Measurements from ENCODE around the gene FAM47E. TPM values are rescaled to one million over a fixed set of nuclear protein-coding genes. Genes with fewer than 3 reads are reported as not detected.

FAM47E gene
- total RNA-seq, 1 donor from 2014 or later: not detected

- peaks cover 31% of the 10 kb centered on the region for H3K27me3 Mint-ChIP-seq (ENCODE audit: insufficient read depth)
These were observed 60.9 kb downstream of the FAM47E start for GRCh38 chr4:76312457-76312856.

GRCh38 chr4:76313547-76313946, 62.0 kb downstream of the FAM47E start:
- H3K27me3 Mint-ChIP-seq (ENCODE audit: insufficient read depth): peaks cover 30% of the 10 kb centered on the region
- peaks cover 32% of the 10 kb centered on the region for H3K9me3 Mint-ChIP-seq
- no peaks in the 10 kb centered on the region for H3K36me3 Mint-ChIP-seq (ENCODE audit: low read depth)
- H3K27ac Mint-ChIP-seq: no peak overlapping the region
- intact Hi-C loops (cut with micrococcal nuclease): no loop called here
- no peak for DNase-seq (ENCODE audit: low spot score)
- H3K4me3 Mint-ChIP-seq: no peak overlapping the region
- H3K4me1 Mint-ChIP-seq (ENCODE audit: low read depth): peaks cover 2% of the 10 kb centered on the region

More at GRCh38 chr4:76312457-76312856, 60.9 kb downstream of the FAM47E start:
- H3K36me3 Mint-ChIP-seq (ENCODE audit: low read depth): no peaks in the 10 kb centered on the region
- intact Hi-C loops (cut with micrococcal nuclease): no loop called here
- H3K4me3 Mint-ChIP-seq: no peak overlapping the region
- H3K27ac Mint-ChIP-seq: no peak overlapping the region
- peaks cover 21% of the 10 kb centered on the region for H3K9me3 Mint-ChIP-seq
- no peak for DNase-seq (ENCODE audit: low spot score)
- peaks cover 4% of the 10 kb centered on the region for H3K4me1 Mint-ChIP-seq (ENCODE audit: low read depth)

- Mint-ChIP-seq H3K27me3 (ENCODE audit: insufficient read depth) (peaks cover 20% of the 10 kb centered on the region), H3K36me3 (ENCODE audit: low read depth) (no peaks in the 10 kb centered on the region), H3K27ac (no peak overlapping the region), H3K4me1 (ENCODE audit: low read depth) (no peaks in the 10 kb centered on the region), H3K9me3 (peaks cover 38% of the 10 kb centered on the region), H3K4me3 (no peak overlapping the region)
- intact Hi-C loops (cut with micrococcal nuclease): no loop called here
- no peak for DNase-seq (ENCODE audit: low spot score)
These were observed 63.9 kb downstream of the FAM47E start for GRCh38 chr4:76315267-76315918.

GRCh38 chr4:76316131-76316530, 64.6 kb downstream of the FAM47E start:
- no peak for DNase-seq (ENCODE audit: low spot score)
- peaks cover 41% of the 10 kb centered on the region for H3K9me3 Mint-ChIP-seq
- H3K4me3 Mint-ChIP-seq: no peak overlapping the region
- H3K4me1 Mint-ChIP-seq (ENCODE audit: low read depth): no peaks in the 10 kb centered on the region
- H3K36me3 Mint-ChIP-seq (ENCODE audit: low read depth): no peaks in the 10 kb centered on the region
- H3K27me3 Mint-ChIP-seq (ENCODE audit: insufficient read depth): peaks cover 22% of the 10 kb centered on the region
- H3K27ac Mint-ChIP-seq: no peak overlapping the region
- intact Hi-C loops (cut with micrococcal nuclease): no loop called here

- Mint-ChIP-seq H3K4me3 (no peak overlapping the region), H3K27ac (no peak overlapping the region), H3K36me3 (ENCODE audit: low read depth) (no peaks in the 10 kb centered on the region), H3K4me1 (ENCODE audit: low read depth) (no peaks in the 10 kb centered on the region), H3K9me3 (peaks cover 38% of the 10 kb centered on the region), H3K27me3 (ENCODE audit: insufficient read depth) (peaks cover 11% of the 10 kb centered on the region)
- intact Hi-C loops (cut with micrococcal nuclease): no loop called here
- no peak for DNase-seq (ENCODE audit: low spot score)
These were observed 70.7 kb downstream of the FAM47E start for GRCh38 chr4:76322236-76322635.

- H3K4me3 Mint-ChIP-seq: no peak overlapping the region
These were observed 73.6 kb downstream of the FAM47E start for GRCh38 chr4:76325072-76325471.

GRCh38 chr4:76326515-76326914, 75.0 kb downstream of the FAM47E start:
- no peak for DNase-seq (ENCODE audit: low spot score)
- H3K9me3 Mint-ChIP-seq: peaks cover 24% of the 10 kb centered on the region
- H3K27me3 Mint-ChIP-seq (ENCODE audit: insufficient read depth): peaks cover 2% of the 10 kb centered on the region
- H3K36me3 Mint-ChIP-seq (ENCODE audit: low read depth): no peaks in the 10 kb centered on the region
- H3K27ac Mint-ChIP-seq: no peak overlapping the region
- H3K4me1 Mint-ChIP-seq (ENCODE audit: low read depth): no peaks in the 10 kb centered on the region
- H3K4me3 Mint-ChIP-seq: no peak overlapping the region
- intact Hi-C loops (cut with micrococcal nuclease): no loop called here

More at GRCh38 chr4:76325072-76325471, 73.6 kb downstream of the FAM47E start:
- intact Hi-C loops (cut with micrococcal nuclease): no loop called here
- Mint-ChIP-seq H3K36me3 (ENCODE audit: low read depth) (no peaks in the 10 kb centered on the region), H3K27me3 (ENCODE audit: insufficient read depth) (peaks cover 9% of the 10 kb centered on the region), H3K9me3 (peaks cover 30% of the 10 kb centered on the region), H3K4me1 (ENCODE audit: low read depth) (no peaks in the 10 kb centered on the region), H3K27ac (no peak overlapping the region)
- no peak for DNase-seq (ENCODE audit: low spot score)

Other genes starting within 250 kb of the FAM47E start
- gene CXCL9, start 244.2 kb upstream of the FAM47E start, total RNA-seq: 0.10 TPM in 2 replicates
- gene CXCL10, start 228.2 kb upstream of the FAM47E start, total RNA-seq: 6.5 and 6.6 TPM in 2 replicates
- not detected in 2 replicates for gene CXCL11, start 215.7 kb upstream of the FAM47E start, total RNA-seq
- gene ART3, start 177.0 kb upstream of the FAM47E start, total RNA-seq: 0.47 and 0.49 TPM in 2 replicates
- gene NUP54, start 103.3 kb upstream of the FAM47E start, total RNA-seq: 70.6 and 75.1 TPM in 2 replicates
- gene SCARB2, start 37.9 kb upstream of the FAM47E start, total RNA-seq: 1.3 and 1.4 TPM in 2 replicates
- 0.51 and 0.57 TPM in 2 replicates for gene STBD1, start 55.0 kb downstream of the FAM47E start, total RNA-seq
- gene CCDC158, start 169.4 kb downstream of the FAM47E start, total RNA-seq: not detected in 2 replicates
- gene SHROOM3, start 183.5 kb downstream of the FAM47E start, total RNA-seq: 0.02 and 0.05 TPM in 2 replicates